CD4-positive, CD25-positive, alpha-beta regulatory T cell (primary cell): Measurements from ENCODE around the gene SAFB2. TPM values are rescaled to one million over a fixed set of nuclear protein-coding genes. Genes with fewer than 3 reads are reported as not detected.
A peak's percentile ranks its signal among the peaks of the same experiment; 100 is the strongest.

Source experiments
- ATAC-seq, 2 donors: fragments of 150-1000 bp; cut with Tn5 transposase; one replicate each; pipeline ENCODE4 v1.10.0; 2021; ENCODE audit warnings: low read depth in 2 of 2, moderate number of reproducible peaks in 2 of 2, moderate library complexity in 1 of 2
- DNase-seq, 3 donors: peaks; one replicate each; pipeline versions ENCODE4 v3.0.0 to v3.0.0-alpha.2; 2012 to 2022; ENCODE audit warnings: mixed read lengths in 1 of 3
- H3K27ac ChIP-seq: one replicate; pipeline ENCODE4 v1.7.0; 2013; ENCODE audit warnings: mild to moderate bottlenecking, low read length; ENCODE audit not compliant: insufficient read depth, poor library complexity, severe bottlenecking
- H3K27me3 ChIP-seq: one replicate; pipeline ENCODE4 v1.7.0; 2013; ENCODE audit warnings: low read length; ENCODE audit not compliant: control insufficient read depth, insufficient read depth
- H3K36me3 ChIP-seq: one replicate; pipeline ENCODE4 v1.7.0; 2013; ENCODE audit warnings: mild to moderate bottlenecking, low read length, moderate library complexity; ENCODE audit not compliant: control insufficient read depth, insufficient read depth
- H3K4me1 ChIP-seq: 2 replicates; pipeline ENCODE4 v1.7.0; 2013; ENCODE audit warnings: mild to moderate bottlenecking, low read length; ENCODE audit not compliant: insufficient read depth, control insufficient read depth, poor library complexity, severe bottlenecking
- H3K4me3 ChIP-seq: one replicate; pipeline ENCODE4 v1.7.0; 2013; ENCODE audit warnings: low read depth, mild to moderate bottlenecking, low read length, moderate library complexity
- H3K9me3 ChIP-seq, 2 experiments: 1 replicate in 1 of 2; 2 replicates in 1 of 2; pipeline ENCODE4 v1.7.0; 2013; ENCODE audit warnings: low read length in 2 of 2, mild to moderate bottlenecking in 1 of 2, moderate library complexity in 1 of 2; ENCODE audit not compliant: control insufficient read depth in 2 of 2
- H3K27ac Mint-ChIP-seq, 3 donors: one replicate each; pipeline ENCODE4 v1.8.0; 2020 to 2022; ENCODE audit warnings: mild to moderate bottlenecking in 3 of 3, mixed read lengths in 3 of 3, moderate library complexity in 2 of 3
- H3K27me3 Mint-ChIP-seq: one replicate; pipeline ENCODE4 v1.8.0; 2022; ENCODE audit warnings: mild to moderate bottlenecking, mixed read lengths
- H3K36me3 Mint-ChIP-seq: one replicate; pipeline ENCODE4 v1.8.0; 2020; ENCODE audit warnings: mixed read lengths
- H3K4me1 Mint-ChIP-seq, 4 donors: one replicate each; pipeline ENCODE4 v1.8.0; 2020 to 2022; ENCODE audit warnings: mixed read lengths in 4 of 4, mild to moderate bottlenecking in 1 of 4
- H3K4me3 Mint-ChIP-seq, 4 donors: one replicate each; pipeline ENCODE4 v1.8.0; 2020 to 2022; ENCODE audit warnings: mild to moderate bottlenecking in 4 of 4, mixed read lengths in 4 of 4, moderate library complexity in 3 of 4
- H3K9me3 Mint-ChIP-seq, 7 donors: one replicate each; pipeline ENCODE4 v1.8.0; 2020 to 2022; ENCODE audit warnings: mixed read lengths in 7 of 7, mild to moderate bottlenecking in 3 of 7, moderate library complexity in 2 of 7
- polyA plus RNA-seq, 4 donors: library from polyadenylated mRNA; unstranded; fragments of 300-500 nt; fragmentation: Illumina TruSeq; gene quantifications; one replicate each; pipeline ENCODE4 v1.2.3, GENCODE V29; 2021
- total RNA-seq: library from RNA; stranded (reverse); gene quantifications from one replicate; pipeline ENCODE4 v1.2.3, GENCODE V29; 2022

Gene SAFB2
- total and polyA plus RNA-seq, 5 donors from 2014 or later, result 23.0 to 271 (median 23.3) TPM

DNA sequence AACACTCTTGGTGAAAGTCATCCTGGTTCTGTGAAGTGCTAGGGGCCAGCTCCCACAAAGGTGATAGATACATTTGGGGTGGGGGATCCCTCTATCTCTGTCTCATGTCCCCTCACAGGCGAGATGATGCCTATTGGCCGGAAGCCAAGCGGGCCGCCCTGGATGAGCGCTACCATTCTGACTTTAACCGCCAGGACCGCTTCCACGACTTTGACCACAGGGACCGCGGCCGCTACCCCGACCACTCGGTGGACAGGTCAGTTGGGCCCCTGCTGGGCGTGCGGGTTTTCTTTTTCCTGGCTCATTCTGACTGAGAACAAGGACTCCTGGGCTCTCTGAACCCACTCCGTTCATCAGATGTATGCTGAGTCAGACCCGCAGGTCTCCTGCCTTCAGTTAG is 41.3 kb upstream of the SAFB2 start:
- Mint-ChIP-seq H3K4me3 (no peak overlapping the region), H3K4me1 (no peaks in the 10 kb centered on the region), H3K36me3 (peaks cover 31% of the 10 kb centered on the region), H3K27ac (no peak overlapping the region), H3K27me3 (no peaks in the 10 kb centered on the region), H3K9me3 (no peaks in the 10 kb centered on the region)
- Histone ChIP-seq H3K9me3 (no peaks in the 10 kb centered on the region), H3K4me1 (no peaks in the 10 kb centered on the region), H3K27me3 (no peaks in the 10 kb centered on the region), H3K36me3 (peaks cover 94% of the 10 kb centered on the region), H3K27ac (no peak overlapping the region), H3K4me3 (no peak overlapping the region)
- no peak for DNase-seq
- no peak for ATAC-seq

DNA sequence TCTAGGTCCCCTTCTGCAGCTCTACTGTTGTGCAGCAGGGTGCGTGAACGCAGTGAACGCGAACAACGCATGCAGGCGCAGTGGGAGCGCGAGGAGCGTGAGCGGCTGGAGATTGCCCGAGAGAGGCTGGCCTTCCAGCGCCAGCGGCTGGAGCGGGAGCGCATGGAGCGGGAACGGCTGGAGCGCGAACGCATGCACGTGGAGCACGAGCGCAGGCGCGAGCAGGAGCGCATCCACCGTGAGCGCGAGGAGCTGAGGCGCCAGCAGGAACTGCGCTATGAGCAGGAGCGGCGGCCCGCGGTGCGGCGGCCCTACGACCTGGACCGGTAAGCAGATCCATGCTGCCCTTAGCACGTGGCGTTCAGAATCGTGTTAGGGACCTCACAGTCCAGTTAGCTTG is 38.9 kb upstream of the SAFB2 start:
- Histone ChIP-seq H3K27me3 (no peaks in the 10 kb centered on the region), H3K4me1 (no peaks in the 10 kb centered on the region), H3K9me3 (no peaks in the 10 kb centered on the region), H3K36me3 (peaks cover 89% of the 10 kb centered on the region), H3K4me3 (no peak overlapping the region), H3K27ac (no peak overlapping the region)
- Mint-ChIP-seq H3K9me3 (no peaks in the 10 kb centered on the region), H3K4me3 (no peak overlapping the region), H3K27ac (no peak overlapping the region), H3K36me3 (peaks cover 32% of the 10 kb centered on the region), H3K4me1 (no peaks in the 10 kb centered on the region), H3K27me3 (no peaks in the 10 kb centered on the region)
- ATAC-seq (no peak), DNase-seq (no peak)

DNA sequence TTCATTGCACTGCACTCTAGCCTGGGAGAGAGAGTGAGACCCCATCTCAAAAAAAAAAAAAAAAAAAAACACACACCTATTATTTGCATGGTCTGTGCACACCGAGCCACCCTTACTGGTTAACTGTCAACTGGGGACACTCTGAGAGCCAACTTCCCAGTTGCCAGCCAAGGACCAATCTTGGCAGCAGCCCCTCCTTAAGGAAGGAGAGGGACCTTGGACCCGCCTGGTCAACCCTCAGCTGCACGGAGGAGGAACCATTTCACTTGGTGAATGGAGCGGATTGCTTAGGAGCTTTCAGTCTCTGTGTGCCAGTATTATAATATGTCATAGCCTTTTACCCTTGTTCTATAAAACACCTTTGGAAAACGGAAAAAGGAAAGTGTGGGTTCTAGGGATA is 32.8 kb upstream of the SAFB2 start:
- H3K27ac Mint-ChIP-seq, result peak overlapping the region in 1 of 3 donors; percentile 29
- Histone ChIP-seq H3K4me1 (no peaks in the 10 kb centered on the region), H3K4me3 (no peak overlapping the region), H3K36me3 (peaks cover 80% of the 10 kb centered on the region), H3K27me3 (no peaks in the 10 kb centered on the region), H3K27ac (no peak overlapping the region), H3K9me3 (no peaks in the 10 kb centered on the region)
- no peaks in the 10 kb centered on the region for H3K9me3 Mint-ChIP-seq
- ATAC-seq, result no peak
- H3K4me3 Mint-ChIP-seq, result no peak overlapping the region
- DNase-seq, result no peak
- H3K4me1 Mint-ChIP-seq, result no peaks in the 10 kb centered on the region
- H3K27me3 Mint-ChIP-seq, result no peaks in the 10 kb centered on the region
- H3K36me3 Mint-ChIP-seq, result peaks cover 44% of the 10 kb centered on the region

DNA sequence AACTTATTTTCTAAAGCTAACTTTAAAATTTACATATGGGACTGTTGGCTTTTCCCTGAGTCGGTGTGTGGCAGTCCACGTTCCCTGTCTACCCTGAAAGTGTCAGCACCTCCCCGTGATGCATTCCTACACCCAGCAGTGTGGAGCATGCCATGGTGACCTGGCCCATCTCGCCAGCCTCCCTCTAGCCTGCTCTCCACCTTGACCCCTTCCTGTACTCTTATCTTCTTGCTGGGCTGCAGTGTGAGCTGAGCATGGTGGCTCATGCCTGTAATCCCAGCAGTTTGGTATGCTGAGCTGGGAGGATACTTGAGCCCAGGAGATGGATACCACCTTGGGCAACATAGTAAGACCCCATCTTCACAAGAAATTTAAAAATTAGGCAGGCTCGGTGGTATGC is 32.4 kb upstream of the SAFB2 start:
- Mint-ChIP-seq H3K4me1 (no peaks in the 10 kb centered on the region), H3K36me3 (peaks cover 47% of the 10 kb centered on the region), H3K27ac (peak overlapping the region in 1 of 3 donors; percentile 29), H3K4me3 (no peak overlapping the region), H3K27me3 (no peaks in the 10 kb centered on the region), H3K9me3 (no peaks in the 10 kb centered on the region)
- H3K27ac ChIP-seq, result no peak overlapping the region
- H3K9me3 ChIP-seq, result no peaks in the 10 kb centered on the region
- ATAC-seq (no peak), DNase-seq (no peak)
- H3K4me1 ChIP-seq, result no peaks in the 10 kb centered on the region
- H3K27me3 ChIP-seq, result no peaks in the 10 kb centered on the region
- H3K4me3 ChIP-seq, result no peak overlapping the region
- H3K36me3 ChIP-seq, result peaks cover 79% of the 10 kb centered on the region

DNA sequence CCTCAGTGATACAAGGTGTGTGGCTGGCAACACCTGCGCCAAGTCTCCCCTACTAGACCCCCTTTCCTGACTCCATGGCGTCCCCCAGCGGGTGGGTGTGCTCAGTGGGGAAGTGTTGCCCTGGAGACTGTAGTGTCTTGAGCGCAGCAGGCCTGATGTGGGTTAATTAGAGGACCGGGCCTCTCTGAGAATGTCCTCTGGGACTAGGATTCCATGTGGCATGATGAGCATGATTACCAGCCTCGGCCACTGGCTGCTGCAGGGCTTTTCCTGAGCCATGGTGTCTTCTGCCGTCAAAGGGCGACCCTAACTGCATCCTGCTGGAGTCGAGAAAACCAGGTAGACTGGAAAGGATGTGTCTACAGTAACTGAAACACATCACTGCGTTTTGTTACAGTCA is 29.7 kb upstream of the SAFB2 start:
- Mint-ChIP-seq H3K9me3 (no peaks in the 10 kb centered on the region), H3K4me1 (peaks cover 0 to 4% (median under 1%) of the 10 kb centered on the region in 4 donors), H3K27ac (no peak overlapping the region), H3K4me3 (no peak overlapping the region), H3K36me3 (peaks cover 49% of the 10 kb centered on the region), H3K27me3 (no peaks in the 10 kb centered on the region)
- no peak for ATAC-seq
- Histone ChIP-seq H3K27ac (no peak overlapping the region), H3K4me1 (no peaks in the 10 kb centered on the region), H3K4me3 (no peak overlapping the region), H3K27me3 (no peaks in the 10 kb centered on the region), H3K9me3 (no peaks in the 10 kb centered on the region), H3K36me3 (peaks cover 77% of the 10 kb centered on the region)
- no peak for DNase-seq

DNA sequence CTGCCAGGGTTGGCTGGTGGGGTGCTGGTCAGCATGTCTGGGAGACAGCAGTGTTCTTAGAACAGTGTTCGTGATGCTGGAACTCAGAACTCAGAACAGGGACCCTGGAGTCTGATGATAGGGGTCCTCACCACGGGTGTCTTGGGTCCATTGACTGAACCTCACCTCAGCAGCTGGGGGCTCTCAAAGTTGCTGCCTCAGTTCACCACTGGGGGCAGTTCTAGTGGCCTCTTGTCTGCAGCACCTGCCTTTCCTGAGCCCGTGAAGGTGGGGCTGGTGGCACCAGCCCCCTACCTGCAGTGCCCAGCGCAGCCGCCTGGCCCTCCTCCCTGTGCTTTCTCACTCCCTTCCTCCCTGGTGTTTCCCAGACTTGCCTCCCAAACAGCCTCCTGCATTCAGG is 28.8 kb upstream of the SAFB2 start:
- ATAC-seq (no peak), DNase-seq (no peak)
- H3K4me3 ChIP-seq, result no peak overlapping the region
- H3K4me1 ChIP-seq, result no peaks in the 10 kb centered on the region
- no peak overlapping the region for H3K27ac ChIP-seq
- peaks cover 82% of the 10 kb centered on the region for H3K36me3 ChIP-seq
- Mint-ChIP-seq H3K27ac (no peak overlapping the region), H3K27me3 (no peaks in the 10 kb centered on the region), H3K4me3 (no peak overlapping the region), H3K4me1 (peaks cover 0 to 10% (median 6%) of the 10 kb centered on the region in 4 donors), H3K36me3 (peaks cover 54% of the 10 kb centered on the region), H3K9me3 (no peaks in the 10 kb centered on the region)
- no peaks in the 10 kb centered on the region for H3K27me3 ChIP-seq
- H3K9me3 ChIP-seq, result no peaks in the 10 kb centered on the region

DNA sequence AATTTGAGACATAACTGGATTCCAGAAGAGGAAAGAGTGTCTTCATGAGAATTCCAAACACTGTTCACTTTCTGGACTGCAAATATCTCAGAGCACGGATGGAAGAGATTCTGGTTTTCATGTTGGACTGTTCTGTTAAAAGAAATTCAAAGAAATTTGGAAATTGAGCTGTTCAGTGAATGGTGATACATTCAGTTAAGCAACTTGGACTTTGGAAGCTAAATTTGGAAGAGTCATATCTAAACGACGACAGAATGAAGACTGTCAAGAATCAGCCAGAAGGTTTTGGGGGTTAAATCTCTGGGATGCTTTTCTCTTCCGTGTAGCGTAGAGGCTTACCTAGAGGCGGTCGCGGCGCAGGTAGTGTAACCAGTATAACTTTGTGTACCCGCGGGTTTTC is 25.9 kb upstream of the SAFB2 start:
- H3K27ac Mint-ChIP-seq, result no peak overlapping the region
- Histone ChIP-seq H3K36me3 (peaks cover 84% of the 10 kb centered on the region), H3K27ac (no peak overlapping the region), H3K9me3 (no peaks in the 10 kb centered on the region), H3K4me3 (no peak overlapping the region), H3K4me1 (no peaks in the 10 kb centered on the region), H3K27me3 (no peaks in the 10 kb centered on the region)
- peaks cover 66% of the 10 kb centered on the region for H3K36me3 Mint-ChIP-seq
- no peak overlapping the region for H3K4me3 Mint-ChIP-seq
- no peak for ATAC-seq
- no peaks in the 10 kb centered on the region for H3K9me3 Mint-ChIP-seq
- peaks cover 0 to 28% (median 23%) of the 10 kb centered on the region in 4 donors for H3K4me1 Mint-ChIP-seq
- no peak for DNase-seq
- no peaks in the 10 kb centered on the region for H3K27me3 Mint-ChIP-seq

DNA sequence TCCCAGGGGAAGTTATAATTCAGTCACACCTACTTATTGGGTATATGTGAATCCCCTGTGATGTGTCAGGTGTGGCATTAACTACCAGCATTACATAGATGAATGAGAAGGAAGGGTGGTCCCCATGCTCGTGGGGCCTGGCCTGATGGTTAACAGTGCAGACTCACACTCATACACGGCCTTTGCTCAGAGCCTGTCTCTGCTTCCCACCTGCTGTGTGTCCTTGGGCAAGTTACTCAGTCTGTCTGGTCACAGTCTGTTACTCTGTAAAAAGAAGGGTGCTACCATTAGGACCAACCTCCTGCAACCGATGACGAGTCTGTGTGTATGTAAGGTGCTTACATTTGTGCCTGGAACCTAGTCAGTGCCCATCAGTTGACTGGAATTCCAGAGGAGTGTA is 24.1 kb upstream of the SAFB2 start:
- H3K36me3 Mint-ChIP-seq, result peaks cover 56% of the 10 kb centered on the region
- Histone ChIP-seq H3K4me1 (no peaks in the 10 kb centered on the region), H3K4me3 (no peak overlapping the region), H3K27ac (no peak overlapping the region), H3K27me3 (no peaks in the 10 kb centered on the region), H3K9me3 (no peaks in the 10 kb centered on the region), H3K36me3 (peaks cover 86% of the 10 kb centered on the region)
- ATAC-seq, result no peak
- DNase-seq, result no peak
- no peaks in the 10 kb centered on the region for H3K27me3 Mint-ChIP-seq
- H3K9me3 Mint-ChIP-seq, result no peaks in the 10 kb centered on the region
- H3K4me1 Mint-ChIP-seq, result peaks cover 0 to 36% (median 24%) of the 10 kb centered on the region in 4 donors
- no peak overlapping the region for H3K4me3 Mint-ChIP-seq
- H3K27ac Mint-ChIP-seq, result peak overlapping the region in 2 of 3 donors; percentile 59 to 75
